NCI-H345 (cell line): ENCODE results near the gene IGSF9.

ENCODE experiments used
- DNase-seq: peaks from one replicate; lab custom pipeline; 2025; lab: John Stamatoyannopoulos, UW

IGSF9 gene

DNA sequence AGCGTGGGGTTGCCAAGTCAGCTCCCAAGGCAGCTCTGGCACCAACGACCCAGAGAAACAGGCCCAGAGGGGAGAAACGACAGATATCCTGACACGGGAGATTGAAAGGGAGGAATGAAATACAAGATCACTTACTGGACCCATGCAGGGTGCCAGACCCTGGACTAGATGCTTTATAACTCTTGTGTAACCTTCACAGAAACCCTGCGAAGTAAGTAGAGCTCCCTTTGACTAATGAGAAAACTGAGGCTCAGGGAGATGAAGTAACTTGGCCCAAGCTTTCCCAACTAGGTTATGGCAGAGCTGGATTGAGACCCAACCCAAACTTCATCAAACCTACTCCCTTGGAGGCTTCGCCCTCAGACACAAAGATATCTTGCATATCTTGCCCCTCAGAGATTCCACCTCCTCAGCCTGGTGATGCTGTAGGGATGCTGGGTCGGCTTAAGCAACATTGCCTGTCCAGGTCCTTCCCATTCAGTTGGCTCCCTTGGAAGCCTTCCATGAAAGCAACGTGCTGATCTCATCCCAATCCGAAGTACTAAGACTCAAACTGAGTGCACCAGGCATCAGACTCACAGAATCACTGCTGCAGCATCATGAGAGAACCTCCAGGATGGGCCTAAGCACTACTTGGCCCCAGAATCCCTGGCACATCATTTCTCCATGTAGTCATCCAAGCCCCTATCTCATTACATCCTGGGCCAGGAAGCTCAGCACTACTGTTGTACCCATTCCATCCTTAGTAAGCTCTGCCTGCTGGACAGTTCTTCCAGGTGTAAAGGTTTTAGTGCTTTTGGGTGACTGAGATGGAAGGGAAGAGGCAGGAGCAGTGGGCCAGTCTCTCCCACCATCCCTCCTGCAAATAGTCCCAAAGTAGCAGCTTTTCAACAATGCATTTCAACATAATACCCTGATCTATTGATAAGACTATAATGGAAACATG lies 1.1 kb upstream of the IGSF9 start:
- DNase-seq: no peak

DNA sequence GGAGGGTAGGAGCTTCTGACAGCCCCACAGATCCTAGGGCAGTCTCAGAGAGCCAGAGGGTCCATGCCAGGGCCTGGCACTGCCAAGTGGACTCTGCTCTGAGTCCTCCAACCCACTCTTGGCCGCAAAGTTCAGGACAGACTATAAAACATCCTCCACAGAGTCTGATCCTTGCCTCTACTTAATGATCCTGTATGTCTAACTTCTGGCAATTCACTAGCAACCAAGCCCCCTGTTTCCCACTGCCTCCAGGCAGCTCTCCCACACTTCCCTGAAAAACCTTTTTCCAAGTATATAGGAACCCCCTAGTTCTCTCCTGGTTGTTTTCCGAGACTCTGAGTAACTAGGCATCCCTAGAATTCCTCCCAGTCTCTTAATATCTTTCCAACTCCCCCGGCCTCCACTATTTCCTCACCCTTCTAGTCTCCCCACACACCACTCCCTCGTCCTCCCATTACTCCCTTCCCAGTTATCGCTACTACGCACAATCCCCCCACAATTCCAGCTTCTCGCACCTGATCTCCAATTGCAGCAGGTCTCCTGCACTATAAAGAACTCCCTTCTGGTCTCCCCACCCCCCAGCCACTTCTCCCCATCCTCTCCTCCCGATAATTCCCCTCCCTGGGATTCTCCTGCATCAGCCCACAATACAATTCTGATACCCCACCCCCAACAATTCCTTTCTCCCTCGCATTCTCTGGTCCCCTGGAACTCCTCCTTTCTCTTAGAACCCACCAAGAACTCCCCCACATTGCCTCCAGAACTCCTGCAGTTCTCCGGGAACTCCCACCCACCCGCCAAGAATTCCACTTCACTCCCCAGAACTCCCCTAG lies 574 bp downstream of the IGSF9 start:
- DNase-seq: peak; percentile 24

DNA sequence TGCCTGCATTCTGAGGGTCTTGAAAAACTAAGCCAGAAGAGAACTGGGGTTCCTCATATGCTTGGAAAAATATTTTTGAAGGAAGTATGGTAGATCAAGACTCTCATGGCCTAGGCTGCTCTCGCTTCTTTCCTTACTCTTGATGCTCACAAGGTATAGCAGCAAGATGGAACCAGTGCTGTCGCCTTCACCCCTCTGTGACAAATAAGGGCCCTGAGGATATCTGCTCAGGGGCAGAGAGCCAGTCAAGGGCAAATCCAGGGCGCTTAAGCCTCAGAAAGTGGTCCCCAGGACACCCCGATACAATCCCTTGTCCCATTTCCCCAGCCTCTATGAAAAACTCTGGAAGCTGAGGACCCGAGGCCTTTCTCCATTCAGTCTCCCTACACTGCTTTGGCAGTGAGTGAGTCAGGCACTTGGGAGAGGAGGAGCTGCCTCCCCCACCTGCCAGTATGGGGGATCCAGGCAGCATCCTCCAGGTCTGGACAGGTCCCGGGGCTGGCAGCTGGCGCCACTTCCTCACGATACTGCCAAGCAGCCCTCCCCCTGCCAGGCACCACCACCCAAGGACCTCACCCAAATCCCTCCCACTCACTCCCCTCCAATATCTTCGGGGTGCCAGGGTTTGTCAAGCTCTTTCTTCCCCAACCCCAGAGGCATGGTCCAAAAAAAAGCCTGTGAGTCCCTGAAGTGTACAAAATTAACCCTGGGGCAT lies 1.3 kb downstream of the IGSF9 start:
- peak; percentile 16 for DNase-seq

DNA sequence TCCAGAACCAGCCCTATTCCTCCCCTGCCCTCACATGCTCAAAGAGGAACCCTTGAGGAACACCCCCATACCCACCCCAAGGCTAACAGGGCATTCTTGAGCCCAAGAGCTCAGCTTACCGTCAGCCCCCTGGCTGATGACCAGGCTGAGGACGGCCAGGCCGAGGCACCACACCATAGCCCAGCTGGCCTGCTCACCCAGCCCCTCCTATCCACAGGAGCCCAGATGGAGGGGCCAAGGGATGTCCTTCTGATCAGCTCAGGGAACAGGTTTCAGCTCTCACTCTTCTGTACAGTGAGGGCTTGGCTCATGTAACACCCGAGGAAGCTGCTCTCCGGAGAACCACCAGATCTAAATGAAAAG lies 2.2 kb downstream of the IGSF9 start:
- DNase-seq: no peak

DNA sequence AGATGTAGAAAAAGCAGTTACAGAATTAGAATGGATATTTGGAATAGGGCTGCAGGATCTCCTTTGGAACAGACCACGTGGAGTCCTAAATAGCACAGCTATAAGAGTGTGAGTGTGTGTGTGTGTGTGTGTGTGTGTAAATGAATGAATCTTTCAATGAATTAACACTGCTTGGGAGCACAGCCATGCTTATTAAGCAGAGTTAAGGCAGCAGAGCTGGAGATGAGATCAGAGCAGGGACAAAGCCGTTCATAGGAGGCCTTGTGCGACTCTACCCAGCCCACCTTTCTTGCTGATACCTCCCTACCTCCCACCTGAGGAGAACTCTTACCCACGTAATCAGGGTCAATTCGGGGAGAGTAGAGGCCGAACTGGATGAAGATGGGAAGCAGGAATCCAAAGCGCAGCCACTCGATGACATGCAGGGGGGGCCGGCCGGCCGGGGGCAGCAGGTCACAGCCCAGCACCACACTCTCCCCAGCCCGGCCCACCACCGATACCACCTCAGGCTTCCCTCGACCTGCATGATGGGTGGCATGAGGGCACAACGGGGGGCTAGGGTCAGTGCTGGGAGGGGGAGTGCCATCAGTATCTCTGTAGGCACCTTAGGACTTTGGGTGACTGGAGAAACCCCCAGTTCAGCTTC lies 2.7 kb downstream of the IGSF9 start:
- DNase-seq: no peak

DNA sequence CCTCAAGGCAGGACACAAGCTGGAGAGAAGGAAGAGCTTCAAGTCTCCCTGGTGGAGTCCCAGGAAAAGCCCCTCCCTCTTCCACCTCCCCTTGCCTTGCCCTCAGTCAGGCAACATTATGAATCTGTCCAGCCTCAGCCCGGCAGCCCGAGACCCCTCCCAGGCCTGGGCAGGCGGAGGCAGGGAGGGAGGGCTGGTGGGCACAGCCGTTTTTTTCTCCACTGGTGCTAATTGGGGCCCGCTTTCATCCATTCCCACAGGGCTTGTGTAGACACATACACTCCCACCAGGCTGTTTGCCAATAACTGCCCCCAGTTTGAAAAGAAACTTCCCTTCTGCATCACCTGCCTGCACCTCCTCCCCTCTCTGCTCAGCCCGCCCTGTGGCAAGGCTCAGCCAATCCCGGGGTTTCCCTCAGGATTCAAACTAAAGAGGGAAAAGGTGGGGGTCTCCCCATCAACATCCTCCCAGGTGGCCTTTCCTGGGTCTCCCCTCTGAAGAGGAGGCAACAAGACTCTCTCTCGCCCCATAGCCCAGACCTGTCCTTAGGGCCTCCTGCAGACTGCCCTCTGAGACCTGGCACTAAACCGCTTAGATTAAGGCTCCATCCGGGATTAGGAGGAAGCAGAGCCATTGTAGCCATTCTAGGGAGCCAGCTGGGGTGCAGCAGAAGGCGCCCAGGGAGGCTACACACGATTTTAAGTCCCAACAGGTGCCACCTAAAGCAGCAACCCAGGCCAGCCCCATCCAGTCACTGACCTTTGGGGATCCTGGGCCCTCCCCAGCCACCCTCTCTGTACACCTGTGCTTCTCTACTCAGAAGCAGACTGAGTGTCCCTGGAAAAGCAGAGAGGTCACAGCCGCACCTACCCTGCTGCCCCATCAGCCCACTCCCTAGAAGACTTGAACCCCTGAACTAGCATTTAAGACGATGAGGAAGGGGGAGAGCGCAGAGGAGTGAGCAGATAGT lies 3.5 kb downstream of the IGSF9 start:
- DNase-seq: peak; percentile 15

DNA sequence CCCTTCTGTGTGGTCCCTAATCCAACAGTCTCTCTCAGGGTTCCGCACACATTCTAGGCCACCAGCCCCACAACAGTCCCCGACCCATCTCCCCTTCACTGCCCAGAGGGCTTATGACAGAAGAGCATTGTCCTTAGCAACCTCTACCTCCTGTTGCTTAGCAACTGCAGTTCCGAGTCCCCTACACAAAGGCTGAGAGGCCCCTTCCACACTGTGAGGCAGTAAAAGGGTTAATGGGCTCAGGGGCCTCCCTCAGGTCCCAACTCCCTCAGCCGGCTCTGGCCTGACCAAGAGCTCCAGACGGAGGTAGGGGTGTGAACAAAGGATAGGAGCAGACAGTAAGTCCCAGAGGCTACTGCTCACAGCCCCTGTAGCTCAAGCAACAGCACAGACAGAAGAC lies 4.3 kb downstream of the IGSF9 start:
- DNase-seq: no peak

DNA sequence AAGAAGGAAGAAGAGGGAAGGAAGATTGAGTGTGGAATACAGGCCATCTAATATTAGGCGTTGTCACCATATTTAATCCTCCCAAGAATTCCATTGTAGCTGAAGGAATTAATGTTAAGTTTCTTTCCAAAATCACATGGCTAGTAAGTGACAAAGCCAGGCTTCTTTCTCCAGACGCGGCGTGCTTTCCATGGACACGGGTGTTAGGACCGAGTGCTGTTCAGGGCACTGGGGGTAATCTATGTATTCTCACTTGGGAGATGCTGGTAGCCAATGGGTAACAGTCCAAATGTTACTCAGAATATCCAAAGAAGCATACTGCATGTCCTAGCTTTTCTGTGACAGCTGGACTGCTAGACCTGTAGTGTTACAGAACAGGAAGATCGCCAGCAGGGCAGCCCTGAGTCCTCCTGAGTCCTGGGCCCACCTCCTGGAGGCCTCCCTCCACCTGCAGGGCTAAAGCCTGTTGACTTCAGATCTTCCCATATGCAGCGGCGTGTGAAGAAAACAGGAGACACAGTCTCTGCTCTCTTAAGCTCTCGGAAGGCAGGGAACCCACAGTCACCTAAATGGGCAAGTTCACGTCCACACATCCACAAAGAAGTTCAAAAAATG lies 5.3 kb downstream of the IGSF9 start:
- DNase-seq: no peak

DNA sequence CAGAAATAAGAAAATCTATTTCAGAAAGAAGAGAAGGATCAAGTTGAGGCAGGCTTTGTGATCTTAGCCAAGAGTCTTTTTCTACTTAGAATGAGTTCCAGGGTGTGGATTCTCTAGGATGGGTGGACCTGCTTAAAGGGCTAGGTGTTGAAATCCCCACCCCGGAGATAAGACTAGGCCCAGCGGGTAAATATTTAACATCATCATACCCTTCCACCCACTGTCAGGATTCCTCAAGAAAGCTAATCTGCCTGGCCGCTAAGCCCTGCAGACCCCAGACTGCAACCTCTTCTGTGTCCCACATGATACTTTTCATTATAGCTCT lies 5.8 kb downstream of the IGSF9 start:
- no peak for DNase-seq

DNA sequence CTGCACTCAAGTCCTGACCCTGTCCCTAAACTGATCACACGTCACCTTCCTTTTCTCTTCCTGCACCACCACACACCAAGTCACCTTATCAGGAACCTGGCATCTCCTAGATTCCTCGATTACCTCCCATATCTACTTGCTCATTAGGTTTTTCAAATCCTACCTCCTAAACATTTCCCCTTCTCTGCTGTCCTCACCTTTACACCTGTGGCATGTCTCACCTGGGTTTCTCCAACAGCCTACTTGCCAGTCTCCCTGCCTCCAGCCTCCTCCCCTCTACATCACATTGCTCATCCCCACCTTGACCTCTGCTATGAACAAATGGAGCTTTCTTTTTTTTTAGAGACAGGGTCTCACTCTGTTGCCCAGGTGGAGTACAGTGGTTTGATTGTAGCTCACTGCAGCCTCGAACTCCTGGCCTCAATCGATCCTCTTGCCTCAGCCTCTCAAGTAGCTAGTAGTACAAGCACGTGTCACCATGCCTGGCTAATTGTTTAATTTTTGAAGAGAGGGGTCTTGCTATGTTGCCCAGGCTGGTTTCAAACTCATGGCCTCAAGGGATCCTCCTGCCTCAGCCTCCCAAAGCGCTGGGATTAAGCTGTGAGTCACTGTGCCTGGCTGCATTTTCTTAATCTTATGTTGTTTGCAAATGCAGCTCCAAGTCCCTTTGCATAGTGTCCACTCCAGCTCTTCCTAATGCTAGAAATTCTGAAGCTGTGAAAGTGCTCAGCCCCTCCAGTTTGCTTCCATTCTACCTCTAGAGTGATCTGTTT lies 6.3 kb downstream of the IGSF9 start:
- no peak for DNase-seq

DNA sequence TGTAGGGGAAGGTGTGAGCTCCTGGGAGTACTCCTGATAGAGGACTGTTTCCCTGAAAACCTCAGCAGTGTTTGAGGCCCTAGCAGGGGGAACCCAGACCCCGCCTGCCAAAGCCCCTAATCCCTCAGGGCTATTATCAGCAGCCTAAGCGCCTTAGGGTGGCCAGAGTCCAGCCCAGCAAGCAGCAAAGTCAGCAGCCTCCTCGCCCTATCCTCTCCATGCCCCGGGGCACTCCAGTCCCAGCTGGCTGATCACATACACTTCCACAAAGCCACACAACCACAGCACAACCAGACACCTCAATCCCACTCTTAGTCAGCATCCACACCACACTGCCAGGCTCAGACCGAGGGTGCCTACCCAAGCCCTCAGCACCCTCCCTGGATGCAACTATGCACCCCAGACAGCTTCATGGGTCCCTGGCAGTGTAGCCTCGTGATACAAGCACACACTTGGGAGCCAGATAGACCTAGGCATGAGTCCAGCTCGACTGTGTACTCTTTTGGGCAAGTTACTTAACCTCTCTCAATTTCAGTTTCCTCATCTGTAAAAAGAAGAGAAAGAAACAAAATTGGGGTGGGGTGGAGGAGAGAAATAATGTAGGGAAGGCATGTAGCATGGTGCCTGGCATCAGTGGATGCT lies 7.1 kb downstream of the IGSF9 start:
- DNase-seq: no peak

DNA sequence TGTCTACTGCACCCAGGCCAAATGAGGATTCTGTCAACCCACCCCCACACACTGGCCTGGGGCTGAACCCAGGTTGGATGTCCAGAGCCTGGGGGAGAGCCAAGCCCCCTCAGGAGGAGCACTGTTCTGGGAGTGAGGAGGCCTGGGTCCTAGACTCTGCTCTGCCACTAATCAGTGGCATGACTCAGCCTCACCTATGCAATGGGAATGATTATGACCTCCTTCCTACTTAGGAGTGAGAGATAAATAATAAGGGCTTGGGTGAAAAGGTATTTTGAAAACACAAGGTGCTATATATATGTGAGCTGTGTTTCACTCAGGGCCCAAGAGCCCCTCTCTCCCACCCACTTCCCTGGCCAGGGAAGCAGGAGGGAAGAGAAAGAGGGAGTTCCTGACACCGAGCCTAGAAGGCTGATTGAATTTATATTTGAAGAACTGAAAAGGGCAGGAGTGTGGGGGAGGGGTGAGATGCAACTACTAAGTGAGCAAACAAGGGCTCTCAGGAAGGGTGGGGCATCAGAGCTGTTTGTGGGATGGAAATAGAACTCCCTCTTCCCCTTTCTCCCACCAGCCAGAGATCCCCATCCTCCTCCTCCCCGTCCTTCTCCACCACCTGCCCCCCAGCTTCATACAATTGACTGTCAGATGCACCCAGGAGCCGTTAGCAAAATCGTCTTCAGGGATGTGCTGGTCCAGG lies 8.2 kb downstream of the IGSF9 start:
- DNase-seq: peak; percentile 16

DNA sequence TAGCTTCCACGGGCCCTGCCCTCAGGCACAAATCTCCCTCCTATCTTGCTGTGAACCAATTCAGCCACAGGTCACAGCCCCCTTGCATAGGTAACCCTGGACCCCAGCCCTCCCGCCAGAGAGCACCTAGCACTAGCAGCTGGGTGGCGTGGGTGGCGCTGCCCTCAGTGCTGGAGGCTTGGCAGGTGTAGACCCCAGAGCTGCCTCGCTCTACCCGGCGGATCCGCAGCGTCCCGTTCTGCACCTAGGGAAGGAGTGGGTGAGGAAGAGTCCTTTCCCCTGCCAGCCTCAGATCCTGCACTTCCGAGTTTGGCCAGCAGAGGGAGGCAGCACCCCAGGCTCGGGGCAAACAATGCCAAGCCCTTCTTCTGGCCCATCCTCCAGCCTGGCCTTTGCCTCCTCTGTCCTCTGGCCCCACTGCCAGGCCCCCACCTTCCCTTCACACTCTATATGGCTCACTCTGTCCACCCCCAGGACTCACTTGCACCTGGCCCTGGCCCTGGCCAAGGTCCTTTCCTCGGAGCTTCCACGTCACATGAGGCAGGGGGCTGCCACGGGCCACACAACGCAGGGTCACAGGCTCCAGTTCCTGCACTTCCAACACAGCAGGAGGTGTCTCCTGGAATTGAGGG lies 9.0 kb downstream of the IGSF9 start:
- DNase-seq: peak; percentile 46

DNA sequence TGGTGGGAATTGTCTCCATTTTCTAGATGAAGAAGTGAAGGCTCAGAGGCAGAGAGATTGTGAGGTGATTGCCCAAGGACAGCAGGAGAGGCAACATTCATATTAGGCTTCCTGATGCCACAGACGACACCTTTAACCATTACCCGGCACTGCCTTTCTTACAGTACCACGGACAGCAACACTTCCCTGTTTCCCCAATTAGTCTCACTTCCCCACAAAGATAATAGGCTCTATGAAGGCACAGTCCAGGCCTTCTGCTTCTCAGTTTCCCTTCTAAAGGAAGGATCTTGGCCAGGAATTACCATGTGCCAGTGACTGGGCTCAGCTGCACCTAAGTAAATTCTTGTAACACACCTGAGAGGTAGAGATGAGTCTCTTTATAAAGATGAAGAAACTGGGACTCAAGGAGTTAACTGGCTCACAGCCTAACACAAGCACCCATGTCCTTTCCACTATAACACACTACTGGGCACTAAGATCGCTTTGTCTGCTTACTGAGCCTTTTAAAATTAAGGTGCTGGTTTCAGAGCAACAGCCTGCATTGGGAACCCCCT lies 9.6 kb downstream of the IGSF9 start:
- DNase-seq: no peak

DNA sequence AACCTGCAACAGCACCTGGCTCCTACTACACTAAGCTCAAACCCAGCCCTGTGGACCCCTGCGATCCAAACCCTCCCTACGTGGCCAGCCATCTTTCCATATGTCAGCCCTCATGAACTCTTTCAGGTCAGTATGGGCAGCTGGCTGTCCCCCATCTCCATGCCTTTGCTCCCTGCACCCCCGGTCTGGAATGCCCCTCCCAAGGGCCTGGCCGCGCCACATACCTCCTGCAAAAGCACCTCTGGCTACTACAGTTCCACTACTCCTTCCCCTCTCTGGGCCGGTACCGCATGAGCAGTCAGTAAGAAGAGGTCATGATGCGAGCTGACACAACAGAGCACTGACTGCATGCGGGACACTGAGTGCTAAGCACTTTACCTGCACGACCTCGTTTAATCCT lies 10.1 kb downstream of the IGSF9 start:
- no peak for DNase-seq

DNA sequence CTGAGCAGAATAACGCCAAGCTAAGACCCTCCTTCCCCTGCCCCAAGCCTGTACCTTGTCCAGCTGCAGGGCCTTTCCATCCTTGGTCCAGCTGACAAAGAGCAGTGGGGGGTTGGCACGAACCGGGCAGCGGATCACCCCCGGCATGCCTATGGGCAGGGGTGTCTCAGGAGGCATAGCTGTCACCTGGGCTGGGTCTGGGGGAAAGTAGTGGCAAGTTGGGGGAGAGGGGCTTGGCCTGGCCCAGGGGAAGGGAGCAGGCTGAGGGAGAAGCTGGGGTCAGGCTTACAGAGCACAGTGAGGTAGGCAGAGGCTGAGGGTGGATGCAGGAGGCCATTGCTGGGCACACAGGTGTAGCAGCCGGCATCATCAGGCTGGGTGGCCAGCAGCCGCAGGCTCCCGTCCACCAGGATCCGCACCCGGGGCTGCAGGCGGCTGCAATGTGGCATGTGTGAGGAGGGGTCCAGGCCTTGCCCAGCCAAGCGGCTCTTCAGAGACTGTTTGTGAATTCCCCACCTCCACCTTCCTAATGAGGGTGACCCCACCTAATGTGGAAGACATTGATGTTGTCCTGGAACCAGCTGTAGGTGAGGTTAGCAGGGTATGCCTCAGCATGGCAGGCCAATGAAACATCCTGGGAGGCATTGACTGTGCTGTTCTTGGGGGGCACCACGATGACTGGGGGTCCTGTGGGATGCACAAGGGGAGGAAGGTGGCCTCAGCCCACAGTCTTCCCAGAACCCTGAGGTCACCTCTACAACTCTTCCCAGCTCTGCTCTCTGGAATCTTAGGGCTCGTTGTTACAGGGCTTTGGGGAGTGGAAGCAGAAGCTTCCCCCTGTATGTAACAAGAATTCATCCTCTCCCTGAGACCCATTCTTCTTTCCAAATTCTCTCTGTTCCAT lies 11.0 kb downstream of the IGSF9 start:
- DNase-seq: no peak

DNA sequence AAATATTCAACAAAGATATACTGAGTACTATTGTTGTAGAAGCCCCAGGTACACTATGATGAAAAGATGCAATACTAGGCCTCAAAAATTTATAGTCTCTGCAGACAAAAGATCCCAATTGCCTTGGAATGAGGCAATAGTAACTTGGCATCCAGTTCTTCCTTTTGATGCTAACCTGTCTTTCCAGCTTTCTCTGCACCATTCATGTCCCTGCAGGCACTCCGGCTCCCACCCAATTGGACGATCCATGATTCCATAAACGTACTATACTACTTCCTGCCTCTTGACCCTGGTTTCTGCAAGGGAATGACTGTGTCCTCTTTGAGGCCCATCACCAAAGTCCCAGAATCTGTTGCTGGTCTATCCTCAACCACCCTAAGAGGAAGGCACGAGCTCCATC lies 12.1 kb downstream of the IGSF9 start:
- DNase-seq: no peak
